ENCODE results near the gene FOXP1.

FOXP1 gene

DNA sequence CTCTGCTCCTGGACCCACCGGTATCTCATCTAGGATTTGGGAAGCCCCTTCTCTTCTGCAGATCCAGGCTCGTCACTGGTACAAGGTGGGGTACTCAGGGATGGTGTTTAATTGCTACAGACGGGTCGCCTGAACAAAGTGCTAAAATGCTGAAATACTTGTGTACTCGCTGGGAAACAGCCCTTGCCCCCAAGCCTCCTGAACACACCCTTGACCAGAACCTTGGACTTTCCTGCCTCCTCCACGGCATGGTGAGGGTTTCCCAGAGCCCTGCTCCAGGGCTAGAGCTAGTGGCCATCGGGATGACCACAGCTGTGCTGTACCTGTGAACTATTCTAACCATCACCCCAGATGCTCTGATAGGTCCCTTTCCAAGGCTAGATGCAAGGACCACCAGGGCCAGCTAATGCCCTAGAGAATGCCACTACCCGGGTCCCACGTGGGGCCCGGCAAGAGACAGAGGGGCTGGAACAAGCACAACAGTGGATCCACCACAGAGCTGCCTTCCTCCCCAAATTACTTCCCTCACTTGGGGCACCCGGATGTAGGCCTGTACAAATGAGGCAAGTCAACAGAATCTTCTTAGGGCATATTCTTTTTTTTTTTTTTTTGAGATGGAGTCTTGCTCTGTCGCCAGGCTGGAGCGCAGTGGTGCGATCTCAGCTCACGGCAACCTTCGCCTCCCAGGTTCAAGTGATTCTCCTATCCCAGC, 267.3 kb downstream of the FOXP1 start:
- Histone ChIP-seq H3K4me3 (ENCODE audit: low read depth, low read length) (no peak overlapping the region), H3K9me3 (no peaks in the 10 kb centered on the region), H3K36me3 (no peaks in the 10 kb centered on the region), H3K27me3 (no peaks in the 10 kb centered on the region), H3K4me1 (no peaks in the 10 kb centered on the region)
- no peak for DNase-seq
- TF ChIP-seq, protein P1, sequence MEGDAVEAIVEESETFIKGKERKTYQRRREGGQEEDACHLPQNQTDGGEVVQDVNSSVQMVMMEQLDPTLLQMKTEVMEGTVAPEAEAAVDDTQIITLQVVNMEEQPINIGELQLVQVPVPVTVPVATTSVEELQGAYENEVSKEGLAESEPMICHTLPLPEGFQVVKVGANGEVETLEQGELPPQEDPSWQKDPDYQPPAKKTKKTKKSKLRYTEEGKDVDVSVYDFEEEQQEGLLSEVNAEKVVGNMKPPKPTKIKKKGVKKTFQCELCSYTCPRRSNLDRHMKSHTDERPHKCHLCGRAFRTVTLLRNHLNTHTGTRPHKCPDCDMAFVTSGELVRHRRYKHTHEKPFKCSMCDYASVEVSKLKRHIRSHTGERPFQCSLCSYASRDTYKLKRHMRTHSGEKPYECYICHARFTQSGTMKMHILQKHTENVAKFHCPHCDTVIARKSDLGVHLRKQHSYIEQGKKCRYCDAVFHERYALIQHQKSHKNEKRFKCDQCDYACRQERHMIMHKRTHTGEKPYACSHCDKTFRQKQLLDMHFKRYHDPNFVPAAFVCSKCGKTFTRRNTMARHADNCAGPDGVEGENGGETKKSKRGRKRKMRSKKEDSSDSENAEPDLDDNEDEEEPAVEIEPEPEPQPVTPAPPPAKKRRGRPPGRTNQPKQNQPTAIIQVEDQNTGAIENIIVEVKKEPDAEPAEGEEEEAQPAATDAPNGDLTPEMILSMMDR (IDR thresholded peaks at IDR 0.05; ENCODE audit: low read depth, low read length) = no peak

GRCh38 chr3:71315431-71315830, 268.1 kb downstream of the FOXP1 start:
- DNase-seq = no peak
- H3K4me1 ChIP-seq = no peaks in the 10 kb centered on the region
- no peaks in the 10 kb centered on the region for H3K27me3 ChIP-seq
- no peaks in the 10 kb centered on the region for H3K36me3 ChIP-seq
- H3K4me3 ChIP-seq (ENCODE audit: low read depth, low read length) = no peak overlapping the region
- no peaks in the 10 kb centered on the region for H3K9me3 ChIP-seq
- TF ChIP-seq, protein P1 (IDR thresholded peaks at IDR 0.05; ENCODE audit: low read depth, low read length) = no peak

DNA sequence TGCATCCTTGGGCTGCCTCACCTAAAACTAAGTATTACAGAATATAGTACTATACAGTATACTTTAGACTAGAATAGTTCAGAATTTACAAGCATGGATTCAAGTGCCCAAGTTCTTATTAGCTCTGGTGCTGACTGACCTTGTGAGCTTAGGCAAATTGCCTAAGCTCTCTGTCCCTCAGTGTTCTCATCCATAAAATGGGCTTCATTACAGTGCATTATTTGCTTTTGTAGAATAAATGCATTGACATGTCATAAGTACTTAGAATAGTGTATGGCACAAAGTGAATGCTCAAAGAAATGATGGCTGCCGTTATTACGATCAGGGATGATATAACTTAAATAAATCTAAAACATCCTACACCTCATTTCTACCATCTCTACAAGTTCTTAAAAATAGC, 269.7 kb downstream of the FOXP1 start:
- no peaks in the 10 kb centered on the region for H3K9me3 ChIP-seq
- no peaks in the 10 kb centered on the region for H3K27me3 ChIP-seq
- no peaks in the 10 kb centered on the region for H3K36me3 ChIP-seq
- H3K4me1 ChIP-seq = no peaks in the 10 kb centered on the region
- TF ChIP-seq, protein P1 (IDR thresholded peaks at IDR 0.05; ENCODE audit: low read depth, low read length) = no peak
- H3K4me3 ChIP-seq (ENCODE audit: low read depth, low read length) = no peak overlapping the region
- no peak for DNase-seq

- no peaks in the 10 kb centered on the region for H3K9me3 ChIP-seq
- no peaks in the 10 kb centered on the region for H3K4me1 ChIP-seq
- TF ChIP-seq, protein P1 (IDR thresholded peaks at IDR 0.05; ENCODE audit: low read depth, low read length) = no peak
- H3K27me3 ChIP-seq = no peaks in the 10 kb centered on the region
- DNase-seq = no peak
- H3K36me3 ChIP-seq = no peaks in the 10 kb centered on the region
- H3K4me3 ChIP-seq (ENCODE audit: low read depth, low read length) = no peak overlapping the region
Measured at GRCh38 chr3:71312461-71312860, 271.1 kb downstream of the FOXP1 start.

GRCh38 chr3:71311661-71312046, 271.9 kb downstream of the FOXP1 start:
- TF ChIP-seq, protein P1 (IDR thresholded peaks at IDR 0.05; ENCODE audit: low read depth, low read length) = no peak
- Histone ChIP-seq H3K4me3 (ENCODE audit: low read depth, low read length) (no peak overlapping the region), H3K4me1 (no peaks in the 10 kb centered on the region), H3K27me3 (no peaks in the 10 kb centered on the region), H3K36me3 (no peaks in the 10 kb centered on the region), H3K9me3 (no peaks in the 10 kb centered on the region)
- DNase-seq = no peak

DNA sequence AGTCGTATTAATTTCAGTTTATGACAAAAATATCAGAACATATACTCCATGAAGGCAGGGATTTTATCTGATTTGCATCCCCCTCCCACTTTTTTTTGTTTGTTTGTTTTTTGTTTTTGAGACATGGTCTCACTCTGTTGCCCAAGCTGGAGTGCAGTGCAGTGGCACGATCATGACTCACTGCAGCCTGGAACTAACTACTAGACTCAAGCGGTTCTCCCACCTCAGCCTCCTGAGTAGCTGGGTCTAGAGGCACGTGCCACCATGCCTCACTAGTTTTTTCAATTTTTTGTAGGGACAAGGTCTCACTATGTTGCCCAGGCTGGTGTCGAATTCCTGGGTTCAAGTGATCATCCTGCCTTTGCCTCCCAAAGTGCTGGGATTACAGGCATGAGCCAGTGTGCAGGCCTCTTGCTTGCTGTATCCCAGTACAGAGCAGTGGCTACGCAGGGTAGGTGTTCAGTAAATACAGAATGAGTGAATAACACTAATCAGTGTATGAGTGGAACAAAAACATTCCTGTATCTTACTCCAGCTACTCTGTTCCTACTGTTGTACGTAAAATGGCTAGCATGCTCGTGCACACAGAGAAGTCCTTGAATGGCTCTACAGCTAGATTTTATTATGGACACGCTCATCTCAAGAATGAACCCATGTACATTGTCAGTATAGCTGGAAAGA, 272.4 kb downstream of the FOXP1 start:
- H3K36me3 ChIP-seq = no peaks in the 10 kb centered on the region
- no peaks in the 10 kb centered on the region for H3K4me1 ChIP-seq
- TF ChIP-seq, protein P1 (IDR thresholded peaks at IDR 0.05; ENCODE audit: low read depth, low read length) = no peak
- no peaks in the 10 kb centered on the region for H3K27me3 ChIP-seq
- H3K9me3 ChIP-seq = no peaks in the 10 kb centered on the region
- DNase-seq = no peak
- no peak overlapping the region for H3K4me3 ChIP-seq (ENCODE audit: low read depth, low read length)

Measured in BE2C (cell line).